Omental fat pad (tissue), 4 donors: Measurements from ENCODE around the gene PTPRM. TPM values are rescaled to one million over a fixed set of nuclear protein-coding genes. Genes with fewer than 3 reads are reported as not detected.

Source experiments
- ATAC-seq: fragments of 150-250 bp; one replicate; pipeline ENCODE4 v1.9.1; 2016; ENCODE audit warnings: mild to moderate bottlenecking, moderate library complexity; ENCODE audit not compliant: low FRiP score
- DNase-seq: peaks from one replicate; pipeline ENCODE4 v3.0.0-alpha.2; 2019; ENCODE audit warnings: low spot score
- total RNA-seq, 4 donors: library from RNA; depleted of rRNA; stranded (reverse); fragments of >200 nt; gene quantifications; one replicate each; pipeline ENCODE4 v1.1.0, GENCODE V29; 2016
- TF ChIP-seq, protein P1 (sequence below), 3 donors: fragments of 450-650 bp; IDR thresholded peaks; one replicate each; pipeline ENCODE4 v1.5.1; 2016 to 2017; ENCODE audit warnings: antibody characterized with exemption in 3 of 3, mild to moderate bottlenecking in 3 of 3, moderate library complexity in 2 of 3

PTPRM gene
- total RNA-seq, 4 donors from 2014 or later = 64.8 to 238 (median 144) TPM

DNA sequence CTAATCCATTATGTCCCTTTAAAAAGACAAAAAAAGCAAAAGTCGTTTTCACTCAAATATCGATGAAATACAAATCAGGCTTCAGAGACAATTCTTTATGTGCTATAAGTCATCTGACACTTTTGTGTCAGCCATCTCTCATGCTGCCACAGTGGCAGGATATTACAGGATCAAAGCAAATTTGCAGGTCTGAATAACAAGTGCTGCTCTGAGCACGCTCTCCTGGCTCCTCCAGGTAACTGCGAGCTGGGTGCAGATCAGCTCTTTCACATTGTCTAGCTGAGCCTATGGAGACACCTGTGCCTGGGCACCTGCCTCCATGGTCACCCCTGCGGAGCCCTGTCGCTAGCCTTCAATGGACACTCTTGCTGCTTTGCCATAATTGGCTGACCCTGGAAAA lies 792.0 kb downstream of the PTPRM start:
- ATAC-seq (no peak), DNase-seq (no peak)
- TF ChIP-seq, protein P1, sequence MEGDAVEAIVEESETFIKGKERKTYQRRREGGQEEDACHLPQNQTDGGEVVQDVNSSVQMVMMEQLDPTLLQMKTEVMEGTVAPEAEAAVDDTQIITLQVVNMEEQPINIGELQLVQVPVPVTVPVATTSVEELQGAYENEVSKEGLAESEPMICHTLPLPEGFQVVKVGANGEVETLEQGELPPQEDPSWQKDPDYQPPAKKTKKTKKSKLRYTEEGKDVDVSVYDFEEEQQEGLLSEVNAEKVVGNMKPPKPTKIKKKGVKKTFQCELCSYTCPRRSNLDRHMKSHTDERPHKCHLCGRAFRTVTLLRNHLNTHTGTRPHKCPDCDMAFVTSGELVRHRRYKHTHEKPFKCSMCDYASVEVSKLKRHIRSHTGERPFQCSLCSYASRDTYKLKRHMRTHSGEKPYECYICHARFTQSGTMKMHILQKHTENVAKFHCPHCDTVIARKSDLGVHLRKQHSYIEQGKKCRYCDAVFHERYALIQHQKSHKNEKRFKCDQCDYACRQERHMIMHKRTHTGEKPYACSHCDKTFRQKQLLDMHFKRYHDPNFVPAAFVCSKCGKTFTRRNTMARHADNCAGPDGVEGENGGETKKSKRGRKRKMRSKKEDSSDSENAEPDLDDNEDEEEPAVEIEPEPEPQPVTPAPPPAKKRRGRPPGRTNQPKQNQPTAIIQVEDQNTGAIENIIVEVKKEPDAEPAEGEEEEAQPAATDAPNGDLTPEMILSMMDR (IDR thresholded peaks at IDR 0.05) = no peak

DNA sequence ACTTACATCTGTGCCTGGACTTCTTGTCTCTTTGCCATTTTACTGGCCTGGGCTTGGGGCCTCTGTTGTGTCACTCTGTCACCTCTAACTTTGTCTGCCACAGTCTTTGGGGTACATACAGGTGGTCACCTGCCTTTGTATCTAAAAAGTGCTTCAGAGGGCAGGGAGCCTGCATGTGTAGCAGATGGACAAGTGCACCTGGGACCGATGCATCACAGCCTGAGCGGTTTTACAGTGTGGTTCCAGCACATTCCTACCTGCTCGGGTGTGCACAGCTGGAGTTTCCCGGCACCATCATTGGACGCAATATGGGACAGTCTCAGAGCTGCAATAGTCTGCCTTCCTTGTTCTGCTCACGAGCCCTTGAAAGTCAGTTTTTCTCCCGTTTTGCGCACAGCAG lies 792.4 kb downstream of the PTPRM start:
- no peak for DNase-seq
- ATAC-seq = no peak
- TF ChIP-seq, protein P1 (IDR thresholded peaks at IDR 0.05) = no peak

DNA sequence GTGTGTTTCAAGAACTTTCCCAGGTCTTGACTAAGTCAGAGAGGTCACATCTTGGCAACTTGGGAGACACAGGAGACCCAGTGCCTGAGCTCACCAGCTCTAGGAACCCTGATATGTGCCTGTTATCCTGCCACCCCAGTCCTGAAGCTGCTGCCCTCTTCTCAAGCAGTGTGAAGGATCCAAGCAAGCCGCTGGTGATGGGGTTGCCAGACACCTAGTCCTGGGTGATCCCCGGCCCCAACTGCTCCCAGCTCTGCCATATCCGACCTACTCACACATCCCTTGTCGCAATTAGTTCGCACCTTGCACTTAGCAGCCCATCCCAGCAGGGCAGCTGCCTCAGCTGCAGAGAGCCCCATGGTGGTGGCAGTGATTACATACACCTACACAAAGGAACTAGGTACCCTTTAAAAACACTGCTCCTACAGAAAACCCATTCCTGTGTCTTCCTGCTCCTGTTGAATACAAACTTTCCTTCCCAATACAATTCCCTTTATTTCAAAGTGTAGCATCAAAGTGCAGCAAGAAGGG lies 794.9 kb downstream of the PTPRM start:
- ATAC-seq (no peak), DNase-seq (no peak)
- TF ChIP-seq, protein P1 (IDR thresholded peaks at IDR 0.05) = no peak

DNA sequence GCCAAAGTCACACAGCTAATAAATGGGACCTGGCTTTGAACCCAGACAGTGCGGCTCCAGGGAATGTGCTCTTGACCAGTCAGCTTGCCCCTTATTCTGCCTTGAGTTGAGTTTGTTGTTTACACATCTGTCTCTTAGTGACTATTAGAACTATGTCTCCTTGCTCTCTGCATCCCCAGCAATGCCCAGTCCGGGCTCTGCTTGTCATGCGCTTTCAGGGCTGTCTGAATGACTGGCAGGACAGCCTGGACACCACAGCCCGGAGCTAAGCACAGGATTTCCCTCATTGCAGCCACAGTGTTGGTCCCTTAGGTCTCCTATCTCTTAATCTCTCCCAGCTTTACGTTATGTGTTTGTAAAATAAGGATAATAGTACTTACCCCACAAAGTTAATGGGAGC lies 795.7 kb downstream of the PTPRM start:
- no peak for ATAC-seq
- TF ChIP-seq, protein P1 (IDR thresholded peaks at IDR 0.05) = no peak

DNA sequence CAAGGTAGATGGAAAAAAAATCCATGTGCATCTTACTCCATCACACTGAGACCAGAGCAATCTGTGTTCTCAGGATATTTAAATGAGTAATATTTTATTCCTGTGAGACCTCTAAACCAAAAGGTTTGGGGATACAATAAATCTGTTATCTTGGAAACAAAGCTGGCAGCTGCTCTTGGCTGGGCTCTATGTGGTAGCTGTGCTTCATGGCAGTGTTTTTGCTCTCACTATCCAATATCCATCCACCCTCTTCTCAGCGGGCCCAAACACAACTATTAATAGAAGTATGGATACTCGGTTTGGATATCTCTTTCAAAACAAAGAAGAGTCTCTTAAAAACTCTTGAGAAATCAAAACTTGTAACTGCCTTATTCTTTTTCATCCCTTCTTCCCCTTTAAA lies 797.3 kb downstream of the PTPRM start:
- TF ChIP-seq, protein P1 (IDR thresholded peaks at IDR 0.05) = no peak
- DNase-seq (no peak), ATAC-seq (no peak)

More for the DNA sequence above, 795.7 kb downstream of the PTPRM start:
- no peak for DNase-seq

DNA sequence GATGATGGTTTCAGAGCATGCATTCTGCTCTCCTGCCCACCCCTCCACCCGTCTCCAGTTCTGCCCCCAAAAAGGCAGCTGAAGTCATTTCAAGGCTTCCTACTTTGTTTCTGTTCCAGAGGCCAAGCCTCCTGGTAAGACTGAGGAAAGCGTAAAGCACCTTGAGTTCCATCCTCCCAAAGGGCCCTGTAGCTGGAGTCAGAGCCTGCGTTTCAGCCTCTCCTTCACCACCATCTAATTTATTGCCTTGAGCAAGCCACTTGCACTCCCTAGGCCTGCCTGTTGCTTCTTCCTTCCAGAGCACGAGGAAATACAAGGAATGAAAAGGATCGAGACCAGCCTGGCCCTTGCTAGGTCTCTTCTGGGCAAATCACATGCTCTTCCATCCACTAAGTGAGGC lies 797.9 kb downstream of the PTPRM start:
- ATAC-seq (no peak), DNase-seq (no peak)
- TF ChIP-seq, protein P1 (IDR thresholded peaks at IDR 0.05) = no peak

DNA sequence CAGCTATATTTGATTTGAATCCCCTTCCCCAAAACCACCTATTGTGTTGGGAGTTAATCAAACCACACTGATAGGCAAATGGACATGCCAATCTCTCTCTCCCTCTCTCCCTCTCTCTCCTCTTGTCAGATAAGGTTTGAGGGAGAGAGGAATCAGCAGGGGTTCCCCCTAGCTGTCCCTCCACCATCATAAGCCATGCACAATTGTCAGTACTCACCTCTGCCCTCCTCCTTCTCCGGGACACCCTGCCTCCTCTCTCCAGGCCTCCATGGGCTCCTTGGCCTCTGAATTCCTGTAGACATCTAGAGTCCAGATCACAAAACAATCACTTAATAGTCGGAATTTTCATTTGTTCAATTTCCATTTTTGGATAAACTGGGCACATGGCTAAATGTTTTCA lies 798.4 kb downstream of the PTPRM start:
- DNase-seq = no peak
- TF ChIP-seq, protein P1 (IDR thresholded peaks at IDR 0.05) = no peak
- ATAC-seq = no peak
